ENCODE measurements around the gene LRRC18. TPM values are rescaled to one million over a fixed set of nuclear protein-coding genes. Genes with fewer than 3 reads are reported as not detected.

Gene LRRC18
- total RNA-seq, 1 experiment from 2014 or later = not detected

DNA sequence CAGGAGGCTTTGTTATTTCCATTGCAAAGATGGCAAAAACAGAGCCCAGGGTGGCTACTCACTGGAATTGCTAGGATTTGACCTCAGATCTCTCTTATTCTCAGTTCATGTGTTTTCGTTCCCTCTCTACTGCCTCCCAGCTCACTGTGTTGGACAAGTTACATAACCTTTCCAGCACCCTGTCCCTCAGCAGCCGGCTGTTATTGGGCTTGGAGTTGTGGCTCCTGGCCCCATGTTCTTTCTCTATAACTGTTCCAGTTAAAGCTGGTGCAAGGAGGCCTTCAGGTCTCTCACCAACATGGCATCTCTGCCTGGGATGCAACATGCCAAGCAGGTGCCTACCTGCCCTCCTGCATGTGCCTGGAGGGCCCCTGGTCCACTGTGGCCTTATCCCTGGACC is 56.8 kb downstream of the LRRC18 start:
- H3K4me3 ChIP-seq = no peak overlapping the region
- H3K9me3 ChIP-seq (ENCODE audit: insufficient read depth, low read depth) = no peaks in the 10 kb centered on the region
- H3F3A ChIP-seq (ENCODE audit: insufficient read depth, low read depth) = no peaks in the 10 kb centered on the region
- ChIA-PET POLR2A (ENCODE audit: unreplicated experiment) (no interaction called here), CTCF (no interaction called here)
- H3K36me3 ChIP-seq (ENCODE audit: low read depth) = no peaks in the 10 kb centered on the region
- H3K4me1 ChIP-seq (replicated peaks; ENCODE audit: insufficient read depth) = no peaks in the 10 kb centered on the region
- no TSS peak for BruUV-seq (replicated peaks)
- no peak overlapping the region for H3K4me2 ChIP-seq
- peaks cover 27% of the 10 kb centered on the region for H3K27me3 ChIP-seq (ENCODE audit: insufficient read depth, low read depth)
- TF ChIP-seq, protein P1, sequence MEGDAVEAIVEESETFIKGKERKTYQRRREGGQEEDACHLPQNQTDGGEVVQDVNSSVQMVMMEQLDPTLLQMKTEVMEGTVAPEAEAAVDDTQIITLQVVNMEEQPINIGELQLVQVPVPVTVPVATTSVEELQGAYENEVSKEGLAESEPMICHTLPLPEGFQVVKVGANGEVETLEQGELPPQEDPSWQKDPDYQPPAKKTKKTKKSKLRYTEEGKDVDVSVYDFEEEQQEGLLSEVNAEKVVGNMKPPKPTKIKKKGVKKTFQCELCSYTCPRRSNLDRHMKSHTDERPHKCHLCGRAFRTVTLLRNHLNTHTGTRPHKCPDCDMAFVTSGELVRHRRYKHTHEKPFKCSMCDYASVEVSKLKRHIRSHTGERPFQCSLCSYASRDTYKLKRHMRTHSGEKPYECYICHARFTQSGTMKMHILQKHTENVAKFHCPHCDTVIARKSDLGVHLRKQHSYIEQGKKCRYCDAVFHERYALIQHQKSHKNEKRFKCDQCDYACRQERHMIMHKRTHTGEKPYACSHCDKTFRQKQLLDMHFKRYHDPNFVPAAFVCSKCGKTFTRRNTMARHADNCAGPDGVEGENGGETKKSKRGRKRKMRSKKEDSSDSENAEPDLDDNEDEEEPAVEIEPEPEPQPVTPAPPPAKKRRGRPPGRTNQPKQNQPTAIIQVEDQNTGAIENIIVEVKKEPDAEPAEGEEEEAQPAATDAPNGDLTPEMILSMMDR (conservative IDR thresholded peaks at IDR 0.05) = no peak
- no peak for TF ChIP-seq EZH2 (IDR thresholded peaks at IDR 0.05; ENCODE audit: low read depth)
- H2AFZ ChIP-seq = no peak overlapping the region
- no peak for DNase-seq
- no peak overlapping the region for H3K27ac ChIP-seq
- H3K9me2 ChIP-seq (ENCODE audit: insufficient read depth) = no peaks in the 10 kb centered on the region
- intact Hi-C loops (cut with micrococcal nuclease; ENCODE audit: unreplicated experiment) = no loop called here
- no peaks in the 10 kb centered on the region for H4K20me1 ChIP-seq (ENCODE audit: insufficient read depth)
- no peaks in the 10 kb centered on the region for H3K79me2 ChIP-seq (ENCODE audit: low read depth)

DNA sequence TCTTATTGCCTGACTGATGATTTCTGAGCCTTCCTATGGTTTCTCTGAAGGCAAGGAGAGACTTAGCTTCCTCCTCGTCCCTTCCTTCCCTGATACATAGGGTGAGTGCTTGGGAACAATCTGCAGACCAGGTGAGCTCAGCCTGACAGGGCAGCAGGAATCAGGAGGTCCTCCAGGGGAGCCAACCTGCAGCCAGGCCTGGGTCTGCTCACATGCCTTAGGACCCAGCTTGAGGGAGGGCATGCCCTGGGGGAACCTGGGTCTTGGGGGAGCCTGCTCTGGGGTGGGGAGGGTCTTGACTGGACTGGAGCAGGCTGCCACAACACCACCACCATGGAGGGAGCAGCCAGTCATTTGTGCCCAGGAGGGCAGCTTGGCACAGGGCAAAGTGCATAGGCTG is 57.7 kb downstream of the LRRC18 start:
- no peak for DNase-seq
- no peaks in the 10 kb centered on the region for H3F3A ChIP-seq (ENCODE audit: insufficient read depth, low read depth)
- no peaks in the 10 kb centered on the region for H3K9me2 ChIP-seq (ENCODE audit: insufficient read depth)
- no peaks in the 10 kb centered on the region for H3K9me3 ChIP-seq (ENCODE audit: insufficient read depth, low read depth)
- CTCF ChIA-PET = no interaction called here
- POLR2A ChIA-PET (ENCODE audit: unreplicated experiment) = no interaction called here
- no peaks in the 10 kb centered on the region for H3K79me2 ChIP-seq (ENCODE audit: low read depth)
- TF ChIP-seq EZH2 (IDR thresholded peaks at IDR 0.05; ENCODE audit: low read depth) = no peak
- TF ChIP-seq, protein P1 (conservative IDR thresholded peaks at IDR 0.05) = no peak
- no peaks in the 10 kb centered on the region for H4K20me1 ChIP-seq (ENCODE audit: insufficient read depth)
- no peak overlapping the region for H3K4me3 ChIP-seq
- H3K4me2 ChIP-seq = no peak overlapping the region
- H3K4me1 ChIP-seq (replicated peaks; ENCODE audit: insufficient read depth) = no peaks in the 10 kb centered on the region
- no TSS peak for BruUV-seq (replicated peaks)
- peaks cover 27% of the 10 kb centered on the region for H3K27me3 ChIP-seq (ENCODE audit: insufficient read depth, low read depth)
- intact Hi-C loops (cut with micrococcal nuclease; ENCODE audit: unreplicated experiment) = no loop called here
- no peak overlapping the region for H3K27ac ChIP-seq
- H2AFZ ChIP-seq = no peak overlapping the region
- H3K36me3 ChIP-seq (ENCODE audit: low read depth) = no peaks in the 10 kb centered on the region

DNA sequence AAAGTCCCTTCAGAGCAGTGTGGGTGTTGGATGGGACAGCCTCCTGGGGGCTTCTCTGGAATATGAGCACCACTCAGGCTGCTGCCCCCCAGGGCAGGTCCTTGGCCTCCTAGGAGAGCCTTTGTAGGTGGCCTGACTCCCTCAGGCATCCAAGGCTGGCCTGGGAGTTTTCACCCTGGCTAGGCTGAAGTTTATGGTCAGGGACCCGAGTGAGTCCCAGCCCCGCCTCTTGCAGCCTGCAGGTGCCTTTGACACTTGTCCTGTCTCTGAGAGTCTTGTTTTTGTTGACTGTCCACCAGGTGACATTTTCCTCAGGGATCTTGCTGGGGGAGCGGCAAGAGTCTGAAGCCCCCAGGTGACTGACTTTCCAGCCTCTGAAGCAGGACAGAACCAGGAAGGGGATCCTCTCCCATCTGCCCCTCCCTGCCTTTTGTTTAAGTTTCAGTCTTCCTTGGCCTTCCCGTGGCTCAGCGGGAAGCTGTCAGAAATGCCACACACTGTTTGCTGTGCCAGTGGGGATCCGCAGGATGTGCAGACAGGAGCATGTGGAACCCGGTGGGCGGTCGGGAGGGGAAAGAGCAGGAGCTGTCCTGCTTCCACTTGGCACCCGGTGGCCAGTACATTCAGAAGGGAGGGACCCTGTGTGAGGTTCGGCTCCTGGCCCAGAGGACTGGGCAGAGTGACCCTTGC is 59.5 kb downstream of the LRRC18 start:
- Histone ChIP-seq H3K36me3 (ENCODE audit: low read depth) (no peaks in the 10 kb centered on the region), H3K9me2 (ENCODE audit: insufficient read depth) (no peaks in the 10 kb centered on the region), H3K27me3 (ENCODE audit: insufficient read depth, low read depth) (peaks cover 35% of the 10 kb centered on the region), H3K9me3 (ENCODE audit: insufficient read depth, low read depth) (no peaks in the 10 kb centered on the region), H3K27ac (no peak overlapping the region), H3F3A (ENCODE audit: insufficient read depth, low read depth) (no peaks in the 10 kb centered on the region), H3K79me2 (ENCODE audit: low read depth) (no peaks in the 10 kb centered on the region), H4K20me1 (ENCODE audit: insufficient read depth) (no peaks in the 10 kb centered on the region), H3K4me2 (no peak overlapping the region), H3K4me3 (no peak overlapping the region), H3K4me1 (replicated peaks; ENCODE audit: insufficient read depth) (no peaks in the 10 kb centered on the region), H2AFZ (no peak overlapping the region)
- ChIA-PET CTCF (no interaction called here), POLR2A (ENCODE audit: unreplicated experiment) (no interaction called here)
- DNase-seq = no peak
- no TSS peak for BruUV-seq (replicated peaks)
- intact Hi-C loops (cut with micrococcal nuclease; ENCODE audit: unreplicated experiment) = no loop called here
- TF ChIP-seq EZH2 (IDR thresholded peaks at IDR 0.05; ENCODE audit: low read depth) = no peak
- TF ChIP-seq, protein P1 (conservative IDR thresholded peaks at IDR 0.05) = no peak
